Measurements from ENCODE around the gene KRT13.
A peak's percentile ranks its signal among the peaks of the same experiment; 100 is the strongest.

The KRT13 gene

DNA sequence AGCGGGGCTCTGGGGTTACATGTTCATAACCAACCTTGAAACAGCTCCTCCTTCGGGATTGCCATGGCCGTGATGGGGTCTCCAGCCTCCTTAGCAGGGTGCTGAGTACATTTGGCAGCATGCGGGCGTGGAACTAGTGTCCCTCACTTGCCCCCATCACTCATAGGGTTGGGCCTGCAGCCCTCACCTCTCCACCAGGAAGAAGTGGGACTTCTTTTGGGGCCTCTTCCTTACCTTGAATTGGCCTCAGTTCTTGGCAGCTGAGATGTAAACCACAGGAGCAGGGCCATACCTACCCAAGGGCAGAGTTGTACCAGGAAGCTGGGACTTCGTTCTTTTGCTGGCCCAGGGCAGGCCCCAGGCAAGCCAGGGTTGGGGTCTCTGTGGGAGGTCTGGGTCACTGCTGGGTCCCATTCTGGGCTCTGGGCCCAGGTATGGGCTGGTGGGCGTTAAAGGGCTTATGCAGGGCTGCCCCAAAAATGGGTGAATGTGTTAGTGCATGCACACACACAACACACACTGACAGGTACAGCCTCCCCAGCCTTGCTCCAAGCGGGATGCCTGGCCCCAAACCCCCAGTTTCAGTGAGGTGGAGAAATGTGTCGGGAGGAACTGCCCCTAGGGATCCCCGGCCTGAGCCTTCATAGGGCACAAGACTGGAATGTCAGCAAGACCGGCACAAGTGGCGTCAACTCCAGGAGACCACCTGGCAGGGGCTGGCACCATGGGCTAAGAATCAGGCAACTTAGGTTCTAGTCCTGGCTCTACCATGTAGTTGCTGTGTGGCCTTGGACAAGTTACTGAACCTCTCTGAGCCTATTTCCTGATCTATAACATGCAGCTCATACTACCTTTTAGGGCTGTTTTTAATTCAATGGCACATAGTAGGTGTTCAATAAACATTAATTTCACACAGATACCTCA is 17.2 kb upstream of the KRT13 start:
- Histone ChIP-seq H3K4me3 (no peak overlapping the region), H3K27ac (peak overlapping the region in 4 of 21 experiments; percentile 2 to 29 (median 12))

DNA sequence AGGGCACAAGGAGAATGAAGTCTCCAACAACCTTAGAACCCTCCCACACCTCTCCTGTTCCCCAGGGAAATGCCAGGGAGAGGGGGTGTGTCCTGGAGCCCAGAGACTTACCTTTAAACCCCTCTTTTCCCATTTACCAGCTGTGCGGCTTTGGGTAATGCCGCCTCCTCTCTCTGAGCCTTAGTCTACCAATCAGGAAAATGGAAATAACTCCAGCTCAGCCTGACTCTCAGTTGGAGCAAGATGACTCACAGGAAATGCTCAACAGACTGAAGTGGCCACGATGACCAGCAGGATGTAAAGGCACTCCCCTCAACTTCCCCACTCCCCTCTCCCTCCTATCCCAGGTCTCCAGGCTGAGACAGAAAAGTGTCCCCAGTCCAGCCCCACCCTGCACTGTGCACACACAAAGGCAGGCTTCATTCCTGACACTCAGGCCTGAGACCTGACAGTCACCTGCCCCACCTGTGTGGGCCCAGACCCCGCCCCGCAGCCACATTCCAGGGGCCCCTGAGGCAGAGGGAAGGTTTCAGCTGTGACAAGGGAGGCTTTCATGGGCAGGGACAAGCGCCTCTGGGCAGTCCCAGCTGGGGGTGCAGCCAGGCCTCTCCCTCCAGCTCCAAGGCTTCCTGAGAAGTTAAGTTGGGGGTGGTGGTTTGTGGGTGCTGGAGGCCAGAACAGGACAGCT is 16.3 kb upstream of the KRT13 start:
- H3K4me3 ChIP-seq = no peak overlapping the region
- peak overlapping the region in 4 of 21 experiments; percentile 2 to 42 (median 34) for H3K27ac ChIP-seq

DNA sequence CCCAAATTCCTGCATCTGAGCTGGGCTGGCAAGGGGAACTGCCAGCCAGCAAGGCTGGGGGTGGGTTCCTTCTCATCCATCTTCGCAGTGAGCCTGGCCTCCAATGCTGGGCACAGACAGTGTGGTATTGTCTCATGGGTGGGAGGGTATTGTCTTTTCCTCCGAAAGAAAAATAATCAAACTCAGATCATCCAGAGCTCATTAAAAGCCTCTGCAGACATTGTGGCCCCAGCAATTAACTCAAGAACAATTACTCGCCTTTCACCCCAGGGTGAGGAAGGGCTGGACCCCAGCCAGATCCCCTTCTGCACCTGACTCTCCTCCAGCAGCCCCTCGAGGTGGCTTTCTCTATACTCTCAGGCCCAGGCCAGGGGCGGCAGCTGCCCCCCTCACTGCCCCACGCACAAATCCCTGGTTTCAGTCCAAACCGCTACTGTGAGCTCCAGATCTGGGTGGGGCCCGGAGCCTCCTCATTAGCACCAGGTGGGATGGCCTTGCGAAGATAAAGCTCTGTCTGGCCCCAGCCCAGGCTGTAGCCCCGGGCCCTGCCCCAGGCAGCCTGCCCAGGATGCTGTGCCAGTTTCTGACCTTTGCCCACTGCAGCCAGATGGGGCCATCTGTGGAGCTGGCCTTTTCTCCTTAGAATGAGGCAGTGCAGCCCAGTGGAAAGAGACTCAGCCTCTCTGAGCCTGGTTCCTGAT is 15.6 kb upstream of the KRT13 start:
- H3K27ac ChIP-seq = peak overlapping the region in 3 of 21 experiments; percentile 42 to 68 (median 51)
- H3K4me3 ChIP-seq = no peak overlapping the region

DNA sequence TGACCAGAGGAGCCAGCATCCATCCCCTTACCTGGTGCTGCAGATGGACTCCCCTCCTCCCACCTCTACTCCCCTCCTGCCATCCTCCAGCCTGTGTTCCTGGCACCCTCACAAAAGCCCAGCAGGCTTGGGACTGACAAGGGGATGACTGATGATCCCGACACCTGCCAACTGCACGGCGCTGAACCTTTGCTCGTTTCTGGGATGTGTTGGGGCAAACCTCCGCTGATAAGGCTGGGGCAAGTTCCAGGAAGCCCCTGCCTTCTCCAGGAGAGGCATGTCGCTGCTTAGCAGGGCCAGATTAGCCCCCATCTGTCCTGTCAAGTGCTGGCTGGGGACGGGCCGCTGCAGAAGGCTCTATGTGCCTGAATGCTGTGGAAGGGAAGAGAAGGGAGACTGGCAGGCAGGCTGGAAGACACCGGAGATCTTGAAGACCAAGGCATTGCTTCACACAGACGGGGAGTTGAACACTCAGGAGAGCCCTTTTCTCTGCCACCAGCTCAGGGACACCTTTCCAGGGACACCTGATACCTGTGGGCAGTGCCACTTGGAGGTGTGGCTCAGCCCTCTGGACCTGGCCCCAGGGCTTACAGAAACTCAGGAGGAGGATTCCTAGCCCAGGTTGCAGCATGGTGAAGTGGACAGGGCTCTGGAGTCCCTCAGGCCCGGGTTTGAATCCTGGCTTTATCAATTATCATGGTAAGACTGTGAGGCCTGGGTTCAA is 14.3 kb upstream of the KRT13 start:
- peak overlapping the region in 7 of 21 experiments; percentile 29 to 68 (median 51) for H3K27ac ChIP-seq
- peak overlapping the region in 1 of 7 experiments; percentile 49 for H3K4me3 ChIP-seq

DNA sequence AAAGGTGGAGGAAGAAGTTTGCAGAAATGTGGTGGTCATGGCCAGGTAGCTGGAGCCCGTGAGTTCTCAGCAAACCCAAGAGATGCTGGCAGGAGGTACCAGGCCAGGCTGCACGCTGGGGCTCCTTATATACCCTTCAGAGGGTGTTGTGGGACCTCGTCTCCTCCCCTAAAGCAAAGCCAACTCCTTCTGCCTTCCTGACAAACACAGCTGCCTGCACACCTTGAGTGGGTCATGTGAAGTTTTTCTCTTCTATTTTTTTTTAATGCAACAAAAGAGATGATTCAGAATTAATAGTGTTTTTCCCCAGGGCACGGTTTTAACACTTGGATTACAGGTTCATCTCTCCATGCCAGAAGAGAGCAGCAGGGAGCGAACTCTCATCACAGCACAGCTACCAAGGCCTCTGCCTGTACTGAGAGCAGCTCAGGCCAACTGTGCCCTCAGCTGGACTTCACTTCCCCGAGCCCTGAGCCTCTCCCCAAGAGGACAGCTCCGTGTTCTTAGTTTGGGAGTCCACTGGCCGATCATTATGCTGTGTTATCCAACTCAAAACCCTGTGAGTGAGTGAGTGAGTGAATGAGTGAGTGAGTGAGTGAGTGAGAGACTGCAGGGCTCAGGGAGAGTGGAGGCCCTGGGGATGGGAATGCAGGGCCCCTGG is 13.5 kb upstream of the KRT13 start, which contains the start of gene KRT15:
Gene KRT15 (minus strand): TSS at position 102 of the 661 bp plus-strand sequence. CDS start 63 bp downstream, at position 39.
- peak within 1 kb of the TSS in 10 of 21 experiments; percentile 24 to 68 (median 46) for H3K27ac ChIP-seq
- peak within 1 kb of the TSS; percentile 3 to 49 (median 13) for H3K4me3 ChIP-seq

DNA sequence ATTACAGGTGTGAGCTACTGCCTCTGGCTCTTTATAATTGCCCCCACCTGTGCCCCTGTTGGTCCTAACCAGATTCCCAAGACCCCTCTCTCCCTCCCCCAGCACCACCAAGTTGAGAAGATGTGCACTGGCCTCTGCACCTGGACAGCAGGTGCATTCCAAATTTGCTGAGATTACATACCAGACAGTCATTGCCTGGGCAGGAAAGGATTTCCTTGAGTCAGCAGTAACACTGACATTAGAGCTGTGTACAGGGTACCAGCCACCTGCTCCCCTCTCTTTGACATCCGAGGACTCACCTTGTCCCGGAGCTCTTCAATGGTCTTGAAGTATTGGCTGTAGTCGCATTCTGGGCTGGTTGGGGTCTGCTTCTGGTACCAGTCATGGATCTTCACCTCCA is 12.6 kb upstream of the KRT13 start:
- Histone ChIP-seq H3K27ac (peak overlapping the region in 7 of 21 experiments; percentile 24 to 68 (median 46)), H3K4me3 (peak overlapping the region; percentile 3 to 49 (median 13))

DNA sequence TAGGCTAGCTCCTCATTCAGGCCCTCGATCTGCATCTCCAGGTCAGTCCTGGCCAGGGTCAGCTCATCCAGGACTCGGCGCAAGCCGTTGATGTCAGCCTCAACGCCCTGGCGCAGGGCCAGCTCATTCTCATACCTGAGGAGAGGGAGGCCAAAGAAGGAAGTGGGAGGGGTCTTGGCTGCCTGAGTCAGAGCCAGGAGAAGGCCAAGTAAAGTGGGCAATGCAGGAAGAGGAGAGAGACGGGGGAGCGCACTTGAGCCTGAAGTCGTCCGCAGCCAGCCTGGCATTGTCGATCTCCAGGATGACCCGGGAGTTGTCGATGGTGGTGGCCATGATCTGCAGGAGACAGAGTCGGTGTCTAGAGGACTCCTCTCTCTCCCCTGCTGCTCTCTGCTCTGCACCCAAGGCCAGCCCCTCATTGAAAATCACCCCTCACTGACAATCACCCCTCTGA is 11.4 kb upstream of the KRT13 start:
- H3K27ac ChIP-seq = peak overlapping the region in 7 of 21 experiments; percentile 8 to 68 (median 46)
- H3K4me3 ChIP-seq = peak overlapping the region in 5 of 7 experiments; percentile 12 to 49 (median 37)

DNA sequence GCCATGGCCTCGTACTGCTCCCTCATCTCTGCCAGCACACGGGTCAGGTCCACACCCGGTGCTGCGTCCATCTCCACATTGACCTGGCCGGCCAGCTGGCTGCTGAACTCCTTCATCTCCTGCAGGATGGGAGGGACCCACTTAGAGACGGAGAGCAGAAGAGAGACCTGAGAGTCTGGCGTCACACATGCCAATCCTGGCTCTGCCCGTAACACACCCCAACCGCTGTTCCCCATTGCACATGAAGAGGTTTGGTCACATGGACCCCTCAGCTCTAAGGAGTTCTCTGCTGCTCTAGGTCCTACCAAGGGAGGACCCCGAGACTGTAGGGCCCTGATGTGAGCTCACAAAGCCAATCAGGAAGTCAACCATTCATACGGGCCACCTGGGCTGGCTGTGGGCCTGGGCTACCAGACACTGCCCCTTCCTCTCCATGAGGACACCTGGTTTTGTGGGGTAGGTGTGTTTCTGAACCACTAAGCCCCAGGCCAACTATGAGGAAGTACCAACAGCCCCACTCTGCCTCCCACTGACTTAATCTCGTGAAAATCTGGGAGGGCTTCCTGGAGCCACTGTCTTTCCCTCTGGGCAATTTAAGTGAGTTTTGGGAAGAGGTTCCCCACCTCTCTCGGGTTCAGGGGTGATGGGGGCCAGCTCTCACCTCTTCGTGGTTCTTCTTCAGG is 10.9 kb upstream of the KRT13 start:
- H3K4me3 ChIP-seq = peak overlapping the region in 5 of 7 experiments; percentile 4 to 49 (median 37)
- peak overlapping the region in 7 of 21 experiments; percentile 2 to 68 (median 29) for H3K27ac ChIP-seq

DNA sequence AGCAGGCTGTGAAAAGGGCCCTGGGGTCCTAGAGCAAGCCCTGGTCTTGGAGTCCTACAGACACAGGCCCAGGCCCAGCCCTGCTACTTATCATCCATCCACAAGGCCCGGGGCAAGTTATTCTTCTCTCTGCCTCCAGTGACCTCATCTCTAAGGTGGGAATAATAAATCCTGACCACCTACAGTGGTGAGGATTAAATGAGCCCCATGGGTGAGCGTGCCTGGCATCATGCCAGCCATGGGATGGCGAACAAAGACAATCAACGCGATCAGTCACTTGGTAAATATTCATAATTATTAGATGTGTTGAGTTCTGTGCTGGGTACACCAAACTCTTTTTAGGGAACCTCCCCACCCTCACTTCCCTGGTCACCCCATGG is 7.7 kb upstream of the KRT13 start:
- no peak overlapping the region for H3K4me3 ChIP-seq
- H3K27ac ChIP-seq = no peak overlapping the region

DNA sequence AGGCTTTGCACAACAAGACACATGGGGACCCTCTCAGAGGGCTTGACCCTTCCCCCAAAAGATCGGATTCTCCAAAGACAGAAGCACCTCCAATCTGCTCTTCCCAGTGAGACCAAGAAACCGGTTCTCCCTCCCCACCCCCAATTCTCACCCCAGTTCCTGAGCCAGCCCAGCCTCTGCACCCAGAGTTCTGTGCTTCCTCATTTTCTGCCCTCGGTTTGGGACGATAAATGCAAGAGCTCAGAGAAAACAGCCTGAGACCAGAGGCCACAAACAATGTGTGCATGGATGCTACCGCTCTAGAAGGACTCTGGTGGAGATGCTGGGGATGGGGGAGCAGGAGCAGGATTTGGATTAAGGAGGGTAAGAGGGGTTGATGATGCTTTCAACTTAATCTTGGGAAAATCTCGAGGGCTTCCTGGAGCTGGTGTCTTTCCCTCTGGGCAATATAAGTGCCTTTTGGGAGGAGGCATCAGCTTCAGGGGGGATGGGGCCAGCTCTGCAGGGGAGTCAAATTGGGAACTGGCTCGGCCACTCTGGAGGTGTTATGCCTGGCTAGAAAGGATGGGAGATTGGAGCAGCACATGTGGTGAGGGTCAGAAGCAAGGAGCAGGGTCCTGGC is 7.2 kb upstream of the KRT13 start:
- no peak overlapping the region for H3K4me3 ChIP-seq
- no peak overlapping the region for H3K27ac ChIP-seq

DNA sequence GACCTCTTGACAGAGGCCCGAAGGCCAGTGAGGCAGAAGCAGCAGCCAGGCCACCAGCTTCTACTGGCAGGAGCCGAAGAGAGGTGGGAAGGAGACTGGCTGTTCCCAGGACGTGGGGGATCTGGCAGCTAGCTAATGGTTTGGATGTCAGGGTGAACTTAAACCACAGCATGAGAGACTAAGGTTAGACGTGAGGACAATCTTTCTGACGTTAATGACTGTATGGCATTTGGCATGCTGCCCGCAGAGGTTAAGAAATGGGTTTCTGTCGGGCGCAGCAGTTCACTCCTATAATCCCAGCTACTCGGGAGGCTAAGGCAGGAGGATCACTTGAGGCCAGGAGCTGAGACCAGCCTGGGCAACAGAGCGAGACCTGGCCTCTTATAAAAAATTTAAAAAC is 6.3 kb upstream of the KRT13 start:
- H3K27ac ChIP-seq = no peak overlapping the region
- H3K4me3 ChIP-seq = no peak overlapping the region

DNA sequence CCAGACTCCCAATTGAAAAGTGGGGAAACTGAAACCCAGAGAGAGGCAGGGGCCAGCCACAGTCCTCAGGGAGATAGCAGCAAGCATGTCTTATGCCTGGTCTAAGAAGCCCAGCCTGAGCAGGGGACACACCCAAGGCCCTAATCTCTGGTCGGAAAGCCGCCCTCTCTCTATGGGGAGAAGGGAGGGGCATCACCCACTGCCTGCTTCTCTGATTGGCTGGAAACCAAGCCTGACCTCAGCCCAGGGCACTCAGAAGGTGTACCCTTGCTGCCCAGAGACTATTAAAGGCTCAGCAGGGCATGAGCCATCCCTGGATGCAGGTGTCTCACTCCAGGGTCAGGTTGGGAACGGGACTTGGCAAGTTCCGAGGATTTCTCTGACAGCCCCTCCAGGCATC is 5.7 kb upstream of the KRT13 start:
- no peak overlapping the region for H3K27ac ChIP-seq

DNA sequence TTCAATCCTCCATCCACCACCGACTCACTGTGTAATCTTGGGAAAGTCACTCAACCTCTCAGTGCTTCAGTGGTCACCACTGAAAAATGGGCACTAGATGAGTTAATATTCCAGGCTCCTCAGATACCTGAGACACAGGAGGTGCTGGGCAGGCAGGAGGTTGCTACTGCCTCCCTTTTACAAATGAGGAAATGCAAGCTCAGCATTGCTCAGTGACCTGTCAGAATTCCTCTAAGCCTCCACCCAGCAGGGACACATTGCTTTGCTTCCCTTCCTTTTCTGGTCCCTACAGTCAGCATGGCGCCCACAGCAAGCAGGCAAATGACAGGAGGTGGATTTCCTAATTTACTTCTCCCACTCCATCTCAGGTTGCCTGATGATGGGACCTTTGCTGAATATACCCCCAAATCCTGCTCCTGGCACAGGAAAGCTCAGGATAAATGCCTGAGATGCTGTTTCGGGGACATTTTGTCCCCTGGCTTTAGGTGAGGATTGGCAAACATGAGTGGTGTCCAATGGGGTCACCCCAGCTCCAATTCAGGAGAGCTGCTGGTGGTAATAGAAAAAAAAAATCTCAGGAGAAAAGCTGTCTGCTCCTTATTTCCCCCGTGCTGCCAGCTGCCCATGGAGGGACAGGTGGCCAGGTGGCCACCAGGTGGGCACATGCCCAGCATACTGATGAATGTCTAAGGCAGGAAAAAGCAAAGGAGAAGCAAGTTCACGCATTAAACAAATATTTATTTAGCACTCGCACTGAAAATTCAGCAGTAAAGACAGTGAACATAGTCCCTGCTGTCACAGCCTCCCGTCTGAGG is 5.0 kb upstream of the KRT13 start:
- H3K4me3 ChIP-seq = no peak overlapping the region
- H3K27ac ChIP-seq = no peak overlapping the region

More for the DNA sequence above, 5.7 kb upstream of the KRT13 start:
- H3K4me3 ChIP-seq = no peak overlapping the region

DNA sequence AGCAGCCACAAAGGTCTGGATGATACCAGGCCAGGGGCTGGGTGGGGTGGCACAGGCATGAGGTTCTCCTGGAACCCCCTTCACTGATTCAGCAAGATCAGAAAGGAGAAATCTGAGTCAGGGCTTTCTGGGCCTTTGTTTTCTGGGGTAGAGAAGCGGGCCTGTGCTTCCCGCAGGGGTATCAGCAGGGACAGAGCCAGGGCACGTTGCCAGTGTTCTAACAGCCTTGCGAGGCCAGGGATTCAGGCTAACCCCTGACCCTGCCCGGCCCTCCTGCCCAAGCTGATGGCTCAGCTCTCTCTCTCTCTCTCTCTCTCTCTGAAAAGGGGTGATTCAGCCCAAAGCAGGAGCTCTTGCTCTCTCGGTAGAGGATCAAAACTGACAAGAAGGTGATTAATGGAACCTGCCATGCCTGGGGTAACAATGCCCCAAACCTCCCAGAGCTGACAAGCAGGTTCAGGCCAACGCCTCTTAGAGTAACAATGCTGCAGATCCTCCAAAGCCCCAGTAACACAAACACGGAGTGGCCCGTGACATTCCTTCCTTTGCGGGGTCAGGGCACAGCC is 2.0 kb upstream of the KRT13 start:
- H3K27ac ChIP-seq = peak overlapping the region in 1 of 21 experiments; percentile 14

DNA sequence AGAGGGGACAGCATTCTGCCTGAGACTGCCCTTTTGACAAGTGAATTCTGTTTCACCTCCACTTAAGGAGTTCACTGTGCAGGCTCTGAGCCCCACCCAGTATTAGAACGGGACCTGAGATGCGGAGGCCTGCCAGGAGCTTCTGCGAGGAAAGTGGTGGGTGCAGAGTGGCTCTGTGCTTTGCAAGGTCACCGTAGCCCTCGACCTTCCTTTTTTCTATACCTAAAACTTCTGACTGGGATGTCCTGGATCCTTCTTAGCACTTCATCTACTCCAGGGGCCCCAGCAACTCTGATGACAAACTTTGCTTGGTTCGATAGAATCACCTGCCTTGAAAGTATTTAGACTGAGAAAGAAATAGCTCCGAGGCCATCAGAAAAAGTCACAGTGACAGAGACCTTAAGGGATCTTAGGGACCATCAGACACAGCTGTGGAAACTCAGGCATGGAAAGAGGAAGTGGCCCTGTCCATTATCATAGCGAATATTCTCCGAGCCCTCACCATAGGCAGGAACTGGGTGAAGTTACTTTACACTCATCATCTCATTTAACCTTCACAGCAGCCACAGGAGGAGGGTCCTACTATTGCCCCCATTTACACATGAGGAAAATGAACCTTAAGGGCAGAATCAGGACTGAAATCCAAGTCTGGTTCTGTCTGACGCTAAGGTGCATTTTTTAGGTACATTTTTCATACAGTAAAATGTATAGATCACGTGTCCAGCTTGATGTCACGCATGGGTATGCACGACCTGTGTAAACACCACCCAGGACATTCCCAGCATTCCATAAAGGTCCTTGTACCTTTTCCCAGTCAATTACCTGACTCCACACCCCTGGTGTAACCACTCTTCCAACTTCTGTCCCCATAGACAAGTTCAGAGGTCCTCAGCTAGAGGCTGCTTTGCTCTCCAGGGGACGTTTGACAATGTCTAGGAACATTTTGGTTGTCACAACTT is 676 bp upstream of the KRT13 start:
- Histone ChIP-seq H3K27ac (no peak overlapping the region), H3K4me3 (no peak overlapping the region)

More for the DNA sequence above, 2.0 kb upstream of the KRT13 start:
- no peak overlapping the region for H3K4me3 ChIP-seq
